UCSD-AML1 (cell line): ENCODE measurements around the gene SH3BP5L.

Source experiments
- DNase-seq: peaks from one replicate; lab custom pipeline; 2025; ENCODE audit not compliant: unreplicated experiment; lab: John Stamatoyannopoulos, UW

SH3BP5L gene

DNA sequence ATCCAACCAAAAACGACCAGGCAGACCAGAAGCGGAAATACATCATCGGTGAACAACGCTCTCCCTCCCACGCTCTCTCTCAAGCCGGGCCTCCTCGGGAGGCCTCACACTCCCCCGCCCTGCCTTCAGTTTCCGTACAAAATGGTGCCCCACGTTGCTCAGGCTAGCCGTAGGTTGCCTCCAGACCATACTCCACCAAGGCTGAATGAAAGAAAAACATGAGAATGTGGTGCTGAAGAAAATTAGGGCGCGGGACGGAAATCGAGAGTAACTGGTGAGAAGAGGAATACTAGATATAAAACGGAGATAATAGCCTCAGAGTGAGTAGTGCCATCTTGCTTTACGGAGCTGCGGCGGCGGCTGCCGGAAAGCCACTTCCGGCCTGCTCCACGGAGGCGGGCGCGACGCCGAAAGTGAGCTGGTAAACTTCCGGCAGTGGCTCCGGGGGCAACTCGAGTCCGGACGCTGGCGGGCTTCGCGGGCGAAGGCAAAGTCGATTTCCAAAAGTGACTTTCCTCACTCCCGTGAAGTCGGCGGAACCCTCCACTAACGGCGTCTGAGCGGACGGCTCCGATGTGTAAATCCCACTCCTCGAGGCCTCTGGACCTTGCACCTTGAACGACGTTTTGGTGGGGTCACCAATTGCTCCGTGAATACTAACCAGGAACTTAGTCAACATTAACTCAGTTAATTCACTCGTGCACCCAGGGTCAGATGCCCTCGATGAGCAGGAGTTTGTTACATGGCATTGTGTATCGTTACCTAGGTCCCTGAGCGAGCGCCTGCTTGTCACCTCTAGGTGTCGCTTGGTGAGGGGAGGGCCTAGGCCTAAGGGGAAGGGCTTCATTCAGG is at the start of gene SH3BP5L:
SH3BP5L (minus strand) TSS at position 7 of the 852 bp plus-strand sequence. CDS start 980 bp downstream, outside the sequence.
- peak; percentile 93 for DNase-seq

DNA sequence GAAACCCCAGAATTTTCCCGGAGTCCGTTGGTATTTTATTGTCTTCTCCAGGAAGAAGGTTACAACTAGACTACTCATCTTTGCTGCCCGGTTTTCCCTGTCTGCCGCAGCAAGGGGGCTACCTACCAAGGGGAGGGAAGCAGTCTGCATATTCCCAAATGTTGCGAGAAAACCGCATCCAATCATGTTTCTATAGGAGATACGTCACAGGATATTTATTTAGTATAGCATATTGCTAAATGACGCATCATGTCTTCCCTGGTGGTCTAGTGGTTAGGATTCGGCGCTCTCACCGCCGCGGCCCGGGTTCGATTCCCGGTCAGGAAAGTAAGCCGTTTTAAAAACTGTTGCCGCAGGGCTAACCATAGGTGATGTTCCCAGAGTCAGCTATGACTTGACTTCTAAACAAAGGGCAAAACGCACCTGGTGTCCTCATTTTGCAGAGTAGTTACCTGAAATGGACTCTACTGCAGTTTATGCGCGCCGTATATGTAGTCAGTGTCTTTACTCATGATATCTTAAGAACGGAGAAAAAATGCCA is 48.3 kb upstream of the SH3BP5L start:
- peak; percentile 89 for DNase-seq

DNA sequence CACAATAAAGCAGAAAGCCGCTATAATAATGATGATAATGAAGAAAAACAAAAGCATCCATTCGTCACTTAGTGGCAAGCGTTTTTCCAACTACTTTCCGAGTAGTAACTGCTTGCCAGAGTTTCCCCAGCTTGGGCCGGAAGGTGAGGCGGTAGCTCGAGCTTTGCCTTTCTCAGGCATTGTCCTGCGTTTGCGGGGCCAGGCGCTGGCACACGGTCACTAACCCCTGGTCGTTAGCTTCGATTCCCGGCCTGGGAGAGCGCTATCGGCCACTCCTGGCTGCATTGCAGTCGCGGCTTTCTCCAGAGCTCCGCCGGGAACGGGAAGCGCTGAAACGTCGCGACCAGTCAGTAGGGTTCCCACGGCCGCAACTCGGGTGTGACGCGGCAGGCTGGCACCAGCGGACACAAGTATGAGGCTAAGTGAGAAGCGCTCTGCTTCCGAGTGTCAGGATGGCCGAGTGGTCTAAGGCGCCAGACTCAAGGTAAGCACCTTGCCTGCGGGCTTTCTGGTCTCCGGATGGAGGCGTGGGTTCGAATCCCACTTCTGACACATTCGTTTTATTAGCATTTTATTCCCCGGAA is 47.8 kb upstream of the SH3BP5L start:
- DNase-seq, result peak; percentile 99

DNA sequence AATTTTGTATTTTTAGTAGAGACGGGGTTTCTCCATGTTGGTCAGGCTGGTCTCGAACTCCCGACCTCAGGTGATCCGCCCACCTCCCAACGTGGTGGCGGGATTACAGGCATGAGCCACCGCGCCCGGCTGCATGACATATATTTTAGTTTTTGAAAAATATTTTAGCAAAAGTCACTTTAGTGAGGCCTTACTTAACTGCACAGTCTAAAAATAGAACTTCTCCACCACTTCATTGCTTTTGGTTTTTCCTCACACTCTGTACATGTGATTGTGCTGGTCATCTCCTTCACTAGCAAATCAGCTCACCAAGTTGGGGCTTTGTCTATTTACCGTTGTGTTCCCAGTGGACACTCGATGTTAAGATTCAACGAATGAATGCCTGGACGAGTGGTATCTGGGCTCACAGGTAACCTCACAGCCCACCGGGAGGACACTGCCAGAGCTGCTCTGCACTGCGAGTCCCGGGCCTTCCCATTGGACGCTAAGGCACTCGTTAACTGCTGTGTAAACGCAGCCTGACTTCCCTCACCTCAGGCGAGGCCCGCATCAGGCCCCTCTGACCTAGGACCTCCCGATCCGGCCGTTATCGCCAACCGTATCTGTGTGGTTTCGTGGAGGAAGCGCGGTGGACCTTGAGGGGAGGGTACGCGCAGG is 47.2 kb upstream of the SH3BP5L start:
- peak; percentile 76 for DNase-seq

DNA sequence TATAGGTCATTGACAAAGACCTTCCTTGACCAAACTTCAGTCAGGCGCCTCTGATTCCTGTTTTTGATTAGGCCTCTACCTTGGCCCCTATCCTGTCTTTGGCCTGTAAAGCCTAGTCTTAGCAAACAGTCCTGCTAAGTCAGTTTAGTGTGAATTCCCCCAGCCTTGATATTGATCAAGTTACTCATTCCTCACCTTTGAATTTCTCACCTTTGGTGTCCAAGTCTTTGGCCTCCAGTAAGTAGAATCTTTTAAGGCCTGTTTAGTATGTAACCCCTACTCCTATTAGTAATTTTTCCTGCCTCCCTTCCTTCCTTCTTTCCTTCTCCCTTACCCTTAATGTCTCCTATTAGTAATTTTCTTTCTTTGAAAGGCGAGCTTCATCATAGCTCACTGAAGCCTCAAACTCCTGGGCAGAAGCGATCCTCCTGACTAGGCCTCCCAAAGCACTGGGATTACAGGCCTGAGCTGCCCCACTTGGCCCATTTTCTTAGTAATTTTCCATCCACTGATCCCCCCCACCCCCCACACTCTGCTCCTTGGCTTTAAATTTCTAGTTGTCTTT is 46.2 kb upstream of the SH3BP5L start:
- no peak for DNase-seq

DNA sequence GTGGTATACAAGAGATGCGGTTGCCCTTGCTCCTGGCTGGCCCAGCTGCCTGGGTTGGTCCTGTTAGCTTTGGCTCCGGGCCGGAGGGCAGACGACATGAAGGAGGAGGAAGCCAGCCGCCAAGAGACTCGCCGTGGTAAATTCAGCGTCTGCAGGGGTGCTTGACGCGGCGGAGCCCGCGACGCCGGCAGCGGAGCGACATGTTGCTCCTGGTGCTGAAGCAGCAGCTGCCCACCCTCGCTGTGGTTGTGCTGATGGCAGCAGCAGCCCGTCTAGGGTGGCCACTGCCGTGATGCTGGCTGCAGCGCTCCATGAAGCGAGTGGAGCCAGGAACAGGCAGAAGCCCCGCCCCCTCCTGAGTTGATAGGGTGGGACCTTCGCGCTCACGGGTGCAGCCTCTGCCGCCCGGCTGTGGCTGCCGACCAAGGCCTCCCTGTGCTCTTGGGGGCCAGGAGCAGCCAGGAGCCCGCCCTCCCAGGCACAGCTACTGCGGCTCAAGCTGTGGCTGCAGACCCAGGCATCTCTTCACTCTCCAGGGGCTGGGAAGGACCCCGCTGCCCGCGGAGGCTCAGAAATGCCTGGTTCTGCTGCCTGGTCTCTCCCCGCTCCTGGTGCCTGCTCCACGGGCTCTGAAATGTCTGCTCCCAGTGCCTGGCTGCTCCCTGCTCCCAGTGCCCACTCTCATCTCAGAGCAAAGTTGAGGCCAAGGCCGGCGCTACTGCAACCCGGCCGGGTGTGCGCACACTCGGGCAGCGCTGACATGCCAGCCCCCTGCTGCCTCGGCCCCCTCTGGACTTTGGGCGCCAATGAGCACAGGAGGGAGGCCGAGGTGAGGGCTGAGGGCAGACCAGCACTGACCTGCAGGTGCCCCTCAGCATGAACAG is 37.5 kb upstream of the SH3BP5L start:
- DNase-seq, result peak; percentile 67

DNA sequence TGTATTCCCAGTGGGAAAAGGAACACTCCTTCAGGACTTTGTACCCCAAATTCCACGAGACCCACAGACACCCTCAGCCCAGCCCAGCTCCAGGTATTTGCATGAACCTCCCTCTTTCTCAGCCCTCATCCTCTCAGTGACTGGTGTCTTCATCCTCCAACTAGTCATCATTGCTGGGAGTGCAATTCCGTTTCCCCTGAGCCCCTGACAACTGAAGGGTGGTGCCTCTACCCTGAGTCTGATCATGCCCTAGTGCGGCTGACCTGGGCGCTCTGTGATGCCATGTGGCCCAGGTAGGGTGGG is 36.9 kb upstream of the SH3BP5L start:
- DNase-seq, result no peak

DNA sequence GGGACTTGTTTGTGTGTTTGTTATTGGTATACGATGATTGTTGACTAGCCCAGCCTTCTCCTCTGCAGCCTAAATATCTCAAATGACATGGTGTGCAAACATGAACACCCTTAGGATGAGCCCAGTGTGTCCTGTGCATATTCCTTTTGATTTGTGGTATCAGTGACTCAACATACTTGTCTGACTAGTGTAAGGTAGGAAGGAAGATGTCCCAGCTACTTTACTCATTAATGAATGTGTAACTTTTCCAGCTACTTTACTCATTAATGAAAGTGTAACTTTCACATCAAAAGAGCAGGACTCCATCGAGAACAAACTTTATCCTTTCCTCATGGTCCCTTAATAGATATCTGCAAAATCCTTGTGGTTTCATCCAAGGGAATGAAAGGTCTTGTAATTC is 35.9 kb upstream of the SH3BP5L start:
- DNase-seq, result no peak

DNA sequence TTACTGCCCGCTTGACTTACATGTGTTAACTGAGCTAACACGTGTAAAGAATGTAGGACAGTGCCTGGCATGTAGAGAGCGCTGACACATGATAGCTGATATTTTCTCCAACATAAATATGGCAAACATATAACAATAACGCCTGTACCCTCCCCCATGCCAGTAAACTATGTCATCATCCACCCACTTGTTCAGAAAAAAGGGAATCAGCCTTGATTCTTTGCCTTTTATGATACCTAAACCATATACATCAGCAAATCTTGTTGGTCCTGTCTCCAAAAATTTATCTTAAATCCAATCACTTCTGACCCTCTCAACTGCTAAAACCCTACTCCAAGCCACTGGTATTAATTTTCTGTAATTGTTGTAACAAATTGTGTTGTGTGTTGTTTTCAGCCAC is 34.3 kb upstream of the SH3BP5L start:
- DNase-seq, result no peak

DNA sequence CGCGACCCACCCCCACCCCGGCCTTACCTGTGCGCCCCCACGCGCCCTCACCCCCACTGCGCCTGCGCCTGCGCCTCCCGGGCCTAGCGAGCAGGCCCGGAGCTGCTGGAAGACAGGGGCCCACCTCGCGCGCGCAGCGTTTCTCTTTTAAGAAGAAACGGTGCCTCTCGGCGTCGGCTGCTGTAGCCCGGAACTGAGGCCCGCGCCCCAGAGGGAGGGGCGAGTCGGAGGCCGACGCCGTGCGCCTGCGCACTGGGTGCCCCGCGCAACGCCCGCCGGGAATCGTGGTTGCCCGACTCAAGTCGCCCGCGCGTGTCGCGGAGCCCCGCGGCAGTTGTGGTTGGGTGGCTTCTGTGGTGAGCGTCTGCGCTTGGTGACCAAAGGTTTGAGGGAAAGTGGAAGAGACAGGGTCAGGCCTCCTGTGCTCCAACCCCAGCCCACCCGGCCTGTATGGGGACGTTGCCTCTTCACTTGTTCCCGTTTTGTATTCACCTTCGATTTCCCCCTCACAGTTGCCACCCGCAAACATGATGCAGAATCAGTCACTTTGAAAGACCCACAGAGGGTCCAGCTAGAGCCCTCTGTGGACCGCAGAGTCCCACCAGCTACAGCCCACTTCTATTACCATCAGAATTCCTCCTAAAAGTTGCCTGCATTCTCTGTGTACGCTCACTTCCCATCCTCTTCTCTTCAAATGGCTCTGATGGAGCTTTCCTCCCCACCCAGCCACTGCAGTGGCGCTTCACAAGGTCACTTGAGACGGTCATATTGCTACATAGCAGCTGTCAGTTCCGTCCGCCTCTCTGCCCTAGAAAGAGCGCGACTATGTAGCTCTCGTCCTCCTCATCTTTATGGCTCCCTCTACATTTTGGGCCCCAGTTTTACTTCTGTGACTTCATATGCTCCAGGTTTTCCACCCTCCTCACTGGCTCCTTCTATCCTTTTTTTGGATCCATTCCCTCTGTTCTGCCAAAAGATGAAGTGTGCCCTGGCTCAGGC is 33.5 kb upstream of the SH3BP5L start, which contains the start of gene ZNF692:
ZNF692 (minus strand) TSS at position 195 of the 999 bp plus-strand sequence. CDS start 776 bp downstream, outside the sequence.
- DNase-seq, result peak; percentile 99

DNA sequence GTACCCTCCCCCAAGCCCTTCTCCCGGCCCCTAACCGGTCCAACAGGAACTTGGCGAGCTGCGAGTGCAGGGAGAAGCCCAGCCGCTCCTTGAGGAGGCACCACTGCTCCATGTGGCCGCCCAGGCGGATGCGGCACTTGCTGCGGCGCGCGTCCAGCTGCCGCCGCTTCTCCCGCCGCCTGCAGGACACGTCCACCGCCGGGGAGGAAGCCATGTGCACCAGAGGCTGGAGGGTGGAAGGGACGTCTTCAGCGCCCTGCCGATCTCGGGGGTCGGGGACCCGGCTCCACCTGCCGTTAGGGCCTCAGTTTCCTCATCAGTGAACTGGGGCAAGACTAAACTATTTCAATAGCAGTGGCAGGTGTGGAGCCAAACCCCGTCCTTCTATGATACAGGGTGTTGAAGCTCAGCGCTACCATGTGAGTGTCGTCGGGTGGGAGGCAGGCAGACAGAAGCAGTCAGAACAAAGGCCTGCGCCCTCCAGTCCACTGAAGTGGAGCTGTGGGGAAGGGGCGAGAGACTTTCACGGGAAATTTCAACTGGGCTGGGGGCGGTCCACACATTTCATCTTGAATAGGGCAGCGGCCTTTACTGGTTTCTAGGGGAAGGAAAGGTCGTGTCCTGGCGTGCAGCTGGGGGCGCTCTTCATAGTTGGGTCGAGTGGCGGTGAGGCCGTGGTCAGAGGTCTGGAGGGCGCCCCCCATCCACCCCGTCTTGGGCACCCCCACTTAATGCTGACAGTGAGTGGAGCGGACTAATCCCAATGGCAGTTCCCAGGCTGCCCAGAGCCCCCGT is 32.6 kb upstream of the SH3BP5L start:
- DNase-seq, result peak; percentile 93

DNA sequence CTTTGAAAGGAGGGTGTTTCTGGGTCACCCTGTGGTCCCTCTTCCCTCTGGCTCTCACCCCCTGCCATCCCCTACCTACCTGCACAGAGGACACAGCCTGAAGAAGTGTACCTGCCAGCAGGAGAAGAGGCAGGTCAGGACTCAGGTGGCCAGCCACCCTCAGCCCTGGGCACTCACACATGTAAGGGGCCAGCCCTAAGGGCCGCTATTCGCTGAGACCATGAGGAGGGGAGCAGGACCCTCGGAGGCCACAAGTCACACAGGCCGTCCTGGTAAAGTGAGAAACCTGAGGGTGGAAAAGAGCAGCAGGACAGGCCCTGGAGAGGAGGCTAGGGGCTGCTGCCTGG is 32.0 kb upstream of the SH3BP5L start:
- no peak for DNase-seq

DNA sequence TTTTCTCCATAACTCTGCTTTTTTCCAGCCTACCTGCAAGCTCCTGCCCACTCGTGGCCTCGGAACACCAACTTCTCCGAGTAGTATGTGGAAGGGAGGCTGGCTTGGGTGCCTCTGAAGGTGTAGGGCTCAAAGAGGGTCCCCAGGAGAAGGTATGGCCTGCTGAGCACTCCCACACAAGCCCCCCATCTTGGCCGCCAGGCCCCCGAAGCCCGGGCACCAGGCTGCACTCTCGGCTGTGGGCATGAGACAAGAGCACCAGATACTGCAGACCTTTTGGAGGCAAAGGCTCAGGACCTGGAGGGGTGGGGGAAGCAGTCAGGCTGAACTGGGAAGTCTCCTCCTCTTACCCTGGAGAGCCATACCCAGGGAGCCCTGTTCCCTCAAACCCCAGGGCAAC is 31.5 kb upstream of the SH3BP5L start:
- DNase-seq, result no peak

DNA sequence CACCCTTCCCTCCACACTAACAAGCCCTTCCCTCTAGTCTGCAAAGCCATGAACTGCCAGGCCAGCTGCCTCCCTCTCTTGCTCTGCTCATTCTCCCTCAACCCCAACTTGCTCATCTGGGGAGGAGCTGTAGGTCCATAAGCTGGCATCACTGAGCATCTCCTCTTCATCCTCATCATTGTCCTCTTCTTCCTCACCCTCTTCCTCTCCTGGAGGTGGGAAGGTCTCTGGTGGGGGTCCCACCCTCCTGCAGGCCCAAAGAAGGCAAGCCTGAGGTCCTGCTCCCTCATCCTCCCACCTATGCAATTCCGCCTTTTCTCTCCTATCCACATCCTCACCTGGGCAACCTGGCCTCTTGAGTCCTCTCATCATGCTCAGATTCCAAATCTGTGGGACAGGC is 30.5 kb upstream of the SH3BP5L start:
- no peak for DNase-seq

DNA sequence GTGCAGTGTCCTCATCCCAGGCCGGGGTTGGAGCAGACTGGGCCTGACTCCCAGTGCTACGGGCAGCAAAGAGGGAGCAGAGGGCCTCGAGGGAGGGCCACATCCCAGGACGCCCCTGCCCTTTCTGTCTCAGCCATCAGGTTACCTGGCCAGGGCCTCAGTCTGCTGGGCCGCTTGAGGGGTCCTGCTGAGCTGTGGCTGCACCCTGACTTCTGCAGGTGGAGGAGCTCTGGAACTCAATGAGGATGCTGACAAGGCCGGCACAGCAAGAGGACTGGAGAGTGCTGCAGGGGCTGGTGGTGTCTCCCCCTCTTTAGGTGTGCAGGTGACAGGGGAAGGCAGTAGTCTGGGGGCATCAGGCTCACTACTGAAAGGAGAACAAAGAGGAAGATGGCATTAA is 29.9 kb upstream of the SH3BP5L start:
- DNase-seq, result no peak

DNA sequence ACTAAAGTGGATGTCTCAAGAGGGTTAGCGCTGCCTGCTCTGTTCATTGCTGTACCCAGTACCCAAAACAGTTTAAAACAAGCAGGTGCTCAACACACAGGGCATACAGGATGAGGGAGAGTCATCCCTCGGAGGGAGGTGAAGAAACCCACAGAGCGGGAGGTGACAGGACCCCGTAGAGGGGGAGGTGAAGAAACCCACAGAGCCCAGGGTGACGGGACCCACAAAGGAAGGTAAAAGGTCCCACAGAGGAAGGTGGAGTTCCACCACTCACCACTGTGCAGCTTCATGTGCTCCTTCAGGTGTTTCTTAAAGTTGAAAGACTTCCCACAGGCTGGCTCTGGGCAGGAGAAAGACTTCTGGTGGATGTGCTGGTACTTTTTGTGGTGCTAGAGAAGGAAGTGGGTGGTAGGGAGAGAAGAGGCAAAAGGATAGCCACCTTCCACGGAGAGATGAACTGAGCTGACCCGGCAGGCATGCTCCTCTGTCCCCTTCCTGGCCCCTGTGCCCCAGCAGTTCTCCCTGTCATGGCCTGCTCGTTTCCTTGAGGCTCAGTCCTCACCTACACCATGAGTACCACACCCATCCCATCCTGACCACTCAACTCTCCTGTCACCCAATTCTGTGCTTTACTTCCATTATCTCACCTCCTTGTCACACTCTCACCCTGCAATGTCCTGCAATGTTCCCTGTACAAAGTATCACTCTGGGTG is 28.1 kb upstream of the SH3BP5L start:
- DNase-seq, result no peak

DNA sequence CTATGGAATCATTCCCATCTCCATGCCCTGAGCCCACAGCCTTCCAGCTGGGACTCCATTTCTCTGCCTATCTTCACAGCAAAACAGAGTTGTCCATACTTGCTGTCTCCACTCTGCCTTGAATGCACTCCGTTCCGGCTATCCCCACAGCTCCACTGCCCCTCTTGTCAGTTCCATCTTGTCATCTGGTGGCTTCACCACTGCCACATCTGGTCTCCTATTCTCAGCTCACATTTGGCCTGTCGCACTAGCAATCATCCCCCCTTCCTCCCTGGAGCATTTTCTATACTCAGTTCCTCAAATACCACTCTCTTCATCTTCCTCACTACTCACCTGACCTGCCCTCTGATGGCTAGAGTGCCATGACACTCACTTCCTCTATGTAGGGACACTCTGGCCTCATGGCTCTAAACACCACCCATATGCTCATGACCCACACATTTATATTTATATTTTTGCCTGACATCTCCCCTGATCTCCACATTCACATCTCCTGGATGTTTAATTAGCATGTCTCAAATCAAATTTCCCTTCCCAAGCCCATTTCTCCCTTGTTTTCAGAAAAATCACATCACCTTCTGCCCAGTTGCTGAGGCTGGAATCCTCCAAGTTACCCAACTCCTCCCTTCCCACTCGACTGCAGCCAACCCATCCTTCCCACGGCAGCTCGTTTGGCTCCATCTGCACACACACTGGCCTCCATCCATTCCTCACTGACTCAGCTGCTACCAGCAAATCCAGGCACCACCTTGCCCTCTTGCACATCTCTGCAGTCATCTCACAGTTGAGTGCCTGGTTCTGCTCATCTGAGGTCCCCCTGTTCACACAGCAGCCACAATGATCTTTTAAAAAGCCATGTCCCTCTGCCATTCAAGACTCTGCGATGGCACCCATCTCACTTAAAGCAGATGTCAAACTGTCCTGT is 27.0 kb upstream of the SH3BP5L start:
- no peak for DNase-seq
